ENCODE data around the gene FAM204A.

FAM204A gene

DNA sequence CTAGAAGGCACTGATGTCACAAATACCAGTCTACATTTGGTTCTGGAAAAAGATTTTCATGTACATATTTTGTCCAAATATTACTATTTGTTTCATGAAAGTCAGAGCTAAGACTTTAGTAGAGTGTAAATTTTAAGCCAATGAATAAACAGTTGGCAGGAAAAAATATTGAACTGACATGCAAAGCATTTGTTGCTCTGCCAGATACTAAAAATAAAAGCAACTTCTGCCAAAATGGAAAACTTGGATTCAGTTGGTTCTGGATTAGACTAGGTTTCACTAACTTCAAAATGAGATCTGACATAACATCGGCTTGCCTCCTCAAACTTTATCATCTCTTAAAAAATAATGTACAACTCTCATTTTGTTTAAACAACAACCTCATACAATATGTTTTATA, 34.9 kb downstream of the FAM204A start:
- Histone ChIP-seq H3K79me2 (ENCODE audit: insufficient read depth, low read length) (no peaks in the 10 kb centered on the region), H3K36me3 (ENCODE audit: insufficient read depth, low read length) (peaks cover 50% of the 10 kb centered on the region; the same call in 1 of the 2 replicates), H3K4me2 (ENCODE audit: low read depth, low read length, poor library complexity, severe bottlenecking) (no peak overlapping the region), H3K4me1 (ENCODE audit: insufficient read depth, low read length, poor library complexity, severe bottlenecking) (no peaks in the 10 kb centered on the region), H3K9me2 (replicated peaks; ENCODE audit: low read depth, low read length) (no peaks in the 10 kb centered on the region), H3F3A (ENCODE audit: low read depth) (no peaks in the 10 kb centered on the region), H2AFZ (ENCODE audit: low read length) (no peak overlapping the region), H3K27me3 (ENCODE audit: insufficient read depth, low read length, poor library complexity, severe bottlenecking) (no peaks in the 10 kb centered on the region), H3K9me3 (ENCODE audit: insufficient read depth, low read depth, low read length) (no peaks in the 10 kb centered on the region), H4K20me1 (ENCODE audit: insufficient read depth, low read length, poor library complexity, severe bottlenecking) (no peaks in the 10 kb centered on the region), H3K4me3 (ENCODE audit: low read length, poor library complexity, severe bottlenecking) (no peak overlapping the region), H3K9ac (ENCODE audit: low read depth, low read length, poor library complexity, severe bottlenecking) (no peak overlapping the region)
- TF ChIP-seq EZH2phosphoT487 (IDR thresholded peaks at IDR 0.05; ENCODE audit: borderline replicate concordance) (no peak), CTCF (conservative IDR thresholded peaks at IDR 0.05; ENCODE audit: low read length) (no peak)

DNA sequence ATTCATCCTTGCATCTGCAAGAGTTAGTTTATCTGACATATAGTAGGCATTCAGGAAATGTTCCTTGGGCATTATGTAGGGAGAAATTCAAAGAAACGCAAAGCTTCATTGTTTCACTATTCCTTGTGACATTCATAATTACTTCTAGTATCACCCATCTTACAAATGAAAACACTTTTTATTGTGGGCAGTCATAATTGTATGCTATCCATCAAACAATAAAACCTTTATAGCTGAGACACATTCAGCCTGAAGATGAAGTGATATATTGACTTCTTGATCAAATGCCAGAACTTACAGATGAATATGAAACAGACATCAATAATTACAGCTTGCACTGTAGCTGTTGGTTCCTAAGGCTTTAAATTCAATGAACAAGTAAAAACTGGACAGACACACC, 36.4 kb downstream of the FAM204A start:
- H3K9ac ChIP-seq (ENCODE audit: low read depth, low read length, poor library complexity, severe bottlenecking): no peak overlapping the region
- no peak overlapping the region for H3K4me2 ChIP-seq (ENCODE audit: low read depth, low read length, poor library complexity, severe bottlenecking)
- no peak overlapping the region for H3K4me3 ChIP-seq (ENCODE audit: low read length, poor library complexity, severe bottlenecking)
- no peak overlapping the region for H2AFZ ChIP-seq (ENCODE audit: low read length)
- H3K79me2 ChIP-seq (ENCODE audit: insufficient read depth, low read length): no peaks in the 10 kb centered on the region
- H3K36me3 ChIP-seq (ENCODE audit: insufficient read depth, low read length): peaks cover 37% of the 10 kb centered on the region; the same call in 1 of the 2 replicates
- H4K20me1 ChIP-seq (ENCODE audit: insufficient read depth, low read length, poor library complexity, severe bottlenecking): no peaks in the 10 kb centered on the region
- no peak for TF ChIP-seq EZH2phosphoT487 (IDR thresholded peaks at IDR 0.05; ENCODE audit: borderline replicate concordance)
- TF ChIP-seq CTCF (conservative IDR thresholded peaks at IDR 0.05; ENCODE audit: low read length): no peak
- H3K9me3 ChIP-seq (ENCODE audit: insufficient read depth, low read depth, low read length): no peaks in the 10 kb centered on the region
- H3K27me3 ChIP-seq (ENCODE audit: insufficient read depth, low read length, poor library complexity, severe bottlenecking): no peaks in the 10 kb centered on the region
- no peaks in the 10 kb centered on the region for H3F3A ChIP-seq (ENCODE audit: low read depth)
- no peaks in the 10 kb centered on the region for H3K4me1 ChIP-seq (ENCODE audit: insufficient read depth, low read length, poor library complexity, severe bottlenecking)
- H3K9me2 ChIP-seq (replicated peaks; ENCODE audit: low read depth, low read length): no peaks in the 10 kb centered on the region

- no peaks in the 10 kb centered on the region for H3K27me3 ChIP-seq (ENCODE audit: insufficient read depth, low read length, poor library complexity, severe bottlenecking)
These were observed 37.6 kb downstream of the FAM204A start for GRCh38 chr10:118304521-118304920.

More at GRCh38 chr10:118304521-118304920, 37.6 kb downstream of the FAM204A start:
- H3K9ac ChIP-seq (ENCODE audit: low read depth, low read length, poor library complexity, severe bottlenecking): no peak overlapping the region
- H4K20me1 ChIP-seq (ENCODE audit: insufficient read depth, low read length, poor library complexity, severe bottlenecking): no peaks in the 10 kb centered on the region
- H3K36me3 ChIP-seq (ENCODE audit: insufficient read depth, low read length): peaks cover 27% of the 10 kb centered on the region; the same call in 1 of the 2 replicates
- H3K4me2 ChIP-seq (ENCODE audit: low read depth, low read length, poor library complexity, severe bottlenecking): no peak overlapping the region
- H3K4me3 ChIP-seq (ENCODE audit: low read length, poor library complexity, severe bottlenecking): no peak overlapping the region
- H3F3A ChIP-seq (ENCODE audit: low read depth): no peaks in the 10 kb centered on the region
- H3K79me2 ChIP-seq (ENCODE audit: insufficient read depth, low read length): no peaks in the 10 kb centered on the region
- no peaks in the 10 kb centered on the region for H3K4me1 ChIP-seq (ENCODE audit: insufficient read depth, low read length, poor library complexity, severe bottlenecking)
- no peaks in the 10 kb centered on the region for H3K9me2 ChIP-seq (replicated peaks; ENCODE audit: low read depth, low read length)
- no peak overlapping the region for H2AFZ ChIP-seq (ENCODE audit: low read length)
- TF ChIP-seq CTCF (conservative IDR thresholded peaks at IDR 0.05; ENCODE audit: low read length) (no peak), EZH2phosphoT487 (IDR thresholded peaks at IDR 0.05; ENCODE audit: borderline replicate concordance) (no peak)
- H3K9me3 ChIP-seq (ENCODE audit: insufficient read depth, low read depth, low read length): no peaks in the 10 kb centered on the region

Measured in Loucy (cell line).